IMR-90 (cell line): ENCODE data around the gene USP24. TPM values are rescaled to one million over a fixed set of nuclear protein-coding genes. Genes with fewer than 3 reads are reported as not detected.

Experiments used
- ATAC-seq: fragments of 200-7000 bp; cut with Tn5 transposase; 2 replicates; pipeline ENCODE4 v1.9.1; 2020; ENCODE audit warnings: low read depth, mild to moderate bottlenecking, moderate library complexity
- BruUV-seq: library from RNA; stranded (reverse); fragments of 400-500 nt; replicated peaks from 2 replicates; lab custom pipeline; 2021; lab: Mats Ljungman, UMichigan
- CTCF ChIA-PET: fragments of 300-600 bp; formaldehyde crosslinking; extraction: SDS; loops from one replicate; lab custom pipeline; 2021; ENCODE audit warnings: antibody characterized with exemption; lab: Yijun Ruan, JAX
- POLR2A ChIA-PET: fragments of 300-600 bp; sonication (Branson Sonifier 250); formaldehyde crosslinking; loops from one replicate; lab custom pipeline; 2022; ENCODE audit warnings: antibody characterized with exemption; ENCODE audit not compliant: unreplicated experiment; lab: Charles Lee
- DNase-seq: peaks from one replicate; pipeline ENCODE4 v3.0.0; 2013
- H2AFZ ChIP-seq: replicated peaks from 2 replicates; pipeline ENCODE3; 2013; ENCODE audit warnings: low read length, mild to moderate bottlenecking; ENCODE audit not compliant: poor library complexity
- H2AK5ac ChIP-seq: 2 replicates; pipeline ENCODE4 v1.6.1; 2013; ENCODE audit warnings: low read depth, low read length, inconsistent platforms
- H2AK9ac ChIP-seq: replicated peaks from 2 replicates; pipeline ENCODE3; 2013; ENCODE audit warnings: mild to moderate bottlenecking, low read depth, low read length, moderate library complexity; ENCODE audit not compliant: poor library complexity
- H2BK120ac ChIP-seq: 2 replicates; pipeline ENCODE4 v1.6.1; 2013; ENCODE audit warnings: low read depth, low read length, inconsistent platforms
- H2BK15ac ChIP-seq: 3 replicates; pipeline ENCODE4 v1.6.1; 2013; ENCODE audit warnings: low read depth, low read length, inconsistent platforms
- H2BK20ac ChIP-seq: 2 replicates; pipeline ENCODE4 v1.6.1; 2013; ENCODE audit warnings: low read depth, mild to moderate bottlenecking, inconsistent platforms, low read length, moderate library complexity
- H2BK5ac ChIP-seq: 2 replicates; pipeline ENCODE4 v1.6.1; 2013; ENCODE audit warnings: mild to moderate bottlenecking, low read depth, low read length, inconsistent platforms; ENCODE audit not compliant: poor library complexity, severe bottlenecking
- H3K14ac ChIP-seq: replicated peaks from 2 replicates; pipeline ENCODE4 v1.6.1; 2013; ENCODE audit warnings: low read depth, low read length, inconsistent platforms
- H3K18ac ChIP-seq: 2 replicates; pipeline ENCODE4 v1.6.1; 2013; ENCODE audit warnings: low read depth, low read length, control low read depth
- H3K23ac ChIP-seq: 2 replicates; pipeline ENCODE4 v1.6.1; 2013; ENCODE audit warnings: low read depth, low read length, inconsistent platforms
- H3K27ac ChIP-seq: 2 replicates; pipeline ENCODE4 v1.5.1; 2013; ENCODE audit warnings: mild to moderate bottlenecking, control low read depth, low read length; ENCODE audit not compliant: insufficient read depth
- H3K27me3 ChIP-seq: 2 replicates; pipeline ENCODE4 v1.6.1; 2013; ENCODE audit warnings: low read length; ENCODE audit not compliant: control insufficient read depth, insufficient read depth
- H3K36me3 ChIP-seq: 2 replicates; pipeline ENCODE4 v1.6.1; 2013; ENCODE audit warnings: low read length, mixed read lengths; ENCODE audit not compliant: control insufficient read depth, insufficient read depth
- H3K4ac ChIP-seq: 2 replicates; pipeline ENCODE4 v1.6.1; 2013; ENCODE audit warnings: low read depth, low read length, inconsistent platforms
- H3K4me1 ChIP-seq: 2 replicates; pipeline ENCODE4 v1.6.1; 2013; ENCODE audit warnings: low read length, mixed read lengths; ENCODE audit not compliant: control insufficient read depth, insufficient read depth
- H3K4me2 ChIP-seq: 2 replicates; pipeline ENCODE4 v1.6.1; 2013; ENCODE audit warnings: low read depth, mild to moderate bottlenecking, control low read depth, low read length, moderate library complexity
- H3K4me3 ChIP-seq: 2 replicates; pipeline ENCODE4 v1.5.1; 2013; ENCODE audit warnings: low read depth, mild to moderate bottlenecking, control low read depth, low read length, moderate library complexity; ENCODE audit not compliant: insufficient read depth
- H3K56ac ChIP-seq: 2 replicates; pipeline ENCODE4 v1.6.1; 2013; ENCODE audit warnings: low read length, inconsistent platforms; ENCODE audit not compliant: insufficient read depth; ENCODE audit errors: extremely low read depth
- H3K79me1 ChIP-seq, 2 experiments: 2 replicates each; pipeline ENCODE4 v1.6.1; 2013; ENCODE audit warnings: low read length in 2 of 2, inconsistent platforms in 1 of 2, low read depth in 1 of 2
- H3K9ac ChIP-seq: 2 replicates; pipeline ENCODE4 v1.6.1; 2013; ENCODE audit warnings: low read depth, low read length, control low read depth
- H3K9me1 ChIP-seq: 2 replicates; pipeline ENCODE4 v1.6.1; 2013; ENCODE audit warnings: low read length, inconsistent platforms; ENCODE audit not compliant: insufficient read depth
- H3K9me3 ChIP-seq: 2 replicates; pipeline ENCODE4 v1.6.1; 2013; ENCODE audit warnings: low read length; ENCODE audit not compliant: control insufficient read depth, insufficient read depth
- H4K20me1 ChIP-seq: 2 replicates; pipeline ENCODE4 v1.6.1; 2013; ENCODE audit warnings: low read length, inconsistent platforms; ENCODE audit not compliant: insufficient read depth
- H4K5ac ChIP-seq: 2 replicates; pipeline ENCODE4 v1.6.1; 2013; ENCODE audit warnings: mild to moderate bottlenecking, low read depth, low read length, control low read depth
- H4K8ac ChIP-seq, 2 experiments: 2 replicates each; pipeline ENCODE4 v1.6.1; 2013; ENCODE audit warnings: low read depth in 2 of 2, low read length in 2 of 2, control low read depth in 1 of 2, inconsistent platforms in 1 of 2
- H4K91ac ChIP-seq: 2 replicates; pipeline ENCODE4 v1.6.1; 2013; ENCODE audit warnings: low read depth, low read length, inconsistent platforms; ENCODE audit not compliant: insufficient read depth
- BHLHE40 ChIP-seq: fragments of 150-350 bp; IDR thresholded peaks from 2 replicates; pipeline ENCODE4 v1.6.1; 2016; ENCODE audit warnings: mild to moderate bottlenecking, low read depth, low read length
- CEBPB ChIP-seq: IDR thresholded peaks from 2 replicates; pipeline ENCODE4 v1.6.1; 2012; ENCODE audit warnings: low read depth, low read length, improper control_type of control experiment
- CTCF ChIP-seq: conservative IDR thresholded peaks from 2 replicates; pipeline ENCODE4 v1.5.1; 2012; ENCODE audit warnings: mild to moderate bottlenecking, low read depth, low read length, improper control_type of control experiment
- ELK1 ChIP-seq: fragments of 150-350 bp; IDR thresholded peaks from 2 replicates; pipeline ENCODE4 v1.6.1; 2016; ENCODE audit warnings: low read depth, mild to moderate bottlenecking, low read length, moderate library complexity, borderline replicate concordance
- FOS ChIP-seq: fragments of 150-350 bp; IDR thresholded peaks from 2 replicates; pipeline ENCODE4 v1.6.1; 2016; ENCODE audit warnings: low read depth, low read length
- MAFK ChIP-seq: IDR thresholded peaks from 2 replicates; pipeline ENCODE4 v1.6.1; 2012; ENCODE audit warnings: low read depth, low read length, improper control_type of control experiment
- MAZ ChIP-seq: IDR thresholded peaks from 2 replicates; pipeline ENCODE4 v1.6.1; 2012; ENCODE audit warnings: low read depth, mild to moderate bottlenecking, low read length, improper control_type of control experiment, moderate library complexity, borderline replicate concordance
- MXI1 ChIP-seq: IDR thresholded peaks from 2 replicates; pipeline ENCODE4 v1.6.1; 2012; ENCODE audit warnings: low read depth, mild to moderate bottlenecking, low read length, moderate library complexity, borderline replicate concordance
- NFE2L2 ChIP-seq: fragments of 150-350 bp; IDR thresholded peaks from 2 replicates; pipeline ENCODE4 v1.6.1; 2016; ENCODE audit warnings: low read depth, mild to moderate bottlenecking, low read length
- RAD21 ChIP-seq: IDR thresholded peaks from 2 replicates; pipeline ENCODE4 v1.6.1; 2012; ENCODE audit warnings: low read length, improper control_type of control experiment
- RCOR1 ChIP-seq: IDR thresholded peaks from 2 replicates; pipeline ENCODE4 v1.6.1; 2012; ENCODE audit warnings: mild to moderate bottlenecking, low read length, improper control_type of control experiment; ENCODE audit not compliant: insufficient replicate concordance
- SMC3 ChIP-seq: fragments of 150-350 bp; IDR thresholded peaks from 2 replicates; pipeline ENCODE4 v1.6.1; 2016; ENCODE audit warnings: low read depth, mild to moderate bottlenecking, antibody characterized with exemption, low read length, moderate library complexity
- USF2 ChIP-seq: fragments of 150-350 bp; IDR thresholded peaks from 2 replicates; pipeline ENCODE4 v1.6.1; 2017; ENCODE audit warnings: mild to moderate bottlenecking, antibody characterized with exemption, low read length, low read depth
- WGBS, 2 experiments: methylation state at CpG; one replicate each; pipeline versions ENCODE4 v1.1.5 to v1.1.7; 2013; ENCODE audit warnings: missing lambda C conversion rate in 2 of 2; ENCODE audit not compliant: insufficient read length in 1 of 2; ENCODE audit errors: extremely low coverage in 2 of 2; 5-methylcytosine and 5-hydroxymethylcytosine counted together
- dilution Hi-C: fragments of 300-500 bp; cut with HindIII; formaldehyde crosslinking; loops from one replicate; pipeline ENCODE4 v1.14.3; 2018; ENCODE audit warnings: low sequenced_read_pairs; ENCODE audit not compliant: unreplicated experiment
- in situ Hi-C: fragments of 300-500 bp; cut with MboI; formaldehyde crosslinking; loops from 3 replicates; pipeline ENCODE4 v1.14.3; 2019; ENCODE audit warnings: low sequenced_read_pairs, inconsistent platforms, mixed read lengths
- intact Hi-C: fragments of 100-400 bp; cut with micrococcal nuclease; formaldehyde crosslinking; loops from 2 replicates; pipeline ENCODE4 v1.10.0; 2022
- polyA plus RNA-seq, 3 experiments: library from polyadenylated mRNA; depleted of rRNA; stranded (reverse); fragments of >200 nt; gene quantifications; 2 replicates each; pipeline ENCODE4 v1.2.3, GENCODE V29; 2012; ENCODE audit warnings: low replicate concordance in 1 of 3
- total RNA-seq: library from RNA; depleted of rRNA; stranded (reverse); fragments of >200 nt; gene quantifications from 2 replicates; pipeline ENCODE4 v1.2.3, GENCODE V29; 2012

The USP24 gene
- total and polyA plus RNA-seq, 2 of the 4 experiments (the other 2 are of a cell fraction): 8.4 to 36.7 TPM

GRCh38 chr1:55074455-55074854 lies 140.7 kb downstream of the USP24 start:
- no peak overlapping the region for H3K4me3 ChIP-seq
- H2AK5ac ChIP-seq: no peak overlapping the region
- in situ Hi-C loops: no loop called here
- ChIA-PET POLR2A (no interaction called here), CTCF (interaction anchor here (0.8 kb wide), 1 partner anchor 104 kb away, joined by 3 read pairs; no protein-coding TSS in a partner anchor)
- H2BK5ac ChIP-seq: no peak overlapping the region
- no CpG with 5 or more reads among the region's 2 CpGs for WGBS, 2 experiments
- dilution Hi-C loops: no loop called here
- H2BK15ac ChIP-seq: no peak overlapping the region
- H2AK9ac ChIP-seq: no peak overlapping the region
- DNase-seq (no peak), ATAC-seq (no peak)
- peaks cover 2 to 4% of the 10 kb centered on the region in 2 experiments; a peak in 3 of 4 replicates for H3K79me1 ChIP-seq
- H3K4me2 ChIP-seq: no peak overlapping the region
- TF ChIP-seq RCOR1 (no peak), USF2 (no peak), RAD21 (no peak), MAZ (no peak), FOS (no peak), SMC3 (no peak), CTCF (no peak), MXI1 (no peak), NFE2L2 (no peak), MAFK (no peak), BHLHE40 (no peak), CEBPB (no peak), ELK1 (no peak)
- H3K9ac ChIP-seq: no peak overlapping the region
- no peak overlapping the region for H3K56ac ChIP-seq
- no TSS peak for BruUV-seq
- H2BK20ac ChIP-seq: no peak overlapping the region
- H2BK120ac ChIP-seq: no peak overlapping the region
- no peak overlapping the region for H3K18ac ChIP-seq
- peaks cover 42% of the 10 kb centered on the region for H3K36me3 ChIP-seq
- no peak overlapping the region for H3K4ac ChIP-seq
- no peak overlapping the region for H4K91ac ChIP-seq
- no peaks in the 10 kb centered on the region for H3K4me1 ChIP-seq
- no peak overlapping the region for H4K5ac ChIP-seq
- no peaks in the 10 kb centered on the region for H4K20me1 ChIP-seq
- no peaks in the 10 kb centered on the region for H3K27me3 ChIP-seq
- no peak overlapping the region for H3K27ac ChIP-seq
- H3K23ac ChIP-seq: no peak overlapping the region
- H3K9me1 ChIP-seq: 0 out of 2 replicates have a peak, but pooled peaks cover under 1% of the 10 kb centered on the region
- no peak overlapping the region for H2AFZ ChIP-seq
- H3K14ac ChIP-seq: no peak overlapping the region
- no peak overlapping the region for H4K8ac ChIP-seq
- H3K9me3 ChIP-seq: no peaks in the 10 kb centered on the region
- intact Hi-C loops: loop anchor here (5.0 kb wide), 1 partner anchor 1513 kb away; no protein-coding TSS in a partner anchor
